Caco-2 (cell line): Measurements from ENCODE around the gene AMBRA1. TPM values are rescaled to one million over a fixed set of nuclear protein-coding genes. Genes with fewer than 3 reads are reported as not detected.

Source experiments
- BruUV-seq: library from RNA; stranded (reverse); fragments of 400-500 nt; replicated peaks from 2 replicates; lab custom pipeline; 2021; lab: Mats Ljungman, UMichigan
- CTCF ChIA-PET: fragments of 300-600 bp; sonication (Branson Sonifier 250); formaldehyde crosslinking; loops from one replicate; lab custom pipeline; 2022; ENCODE audit warnings: antibody characterized with exemption; lab: Charles Lee
- POLR2A ChIA-PET: fragments of 300-600 bp; sonication (Branson Sonifier 250); formaldehyde crosslinking; loops from one replicate; lab custom pipeline; 2022; ENCODE audit warnings: antibody characterized with exemption; lab: Charles Lee
- DNase-seq, 2 experiments: peaks; one replicate each; pipeline versions ENCODE4 v3.0.0 to v3.0.0-alpha.2; 2020 to 2022
- H3K27me3 ChIP-seq: replicated peaks from 2 replicates; pipeline ENCODE4 v1.6.0; 2011; ENCODE audit warnings: low read length; ENCODE audit not compliant: control insufficient read depth, insufficient read depth
- H3K36me3 ChIP-seq: 2 replicates; pipeline ENCODE4 v1.5.1; 2011; ENCODE audit warnings: low read length; ENCODE audit not compliant: control insufficient read depth, insufficient read depth
- H3K4me1 ChIP-seq: fragments of 250-450 bp; sonication (Bioruptor Pico); 2 replicates; pipeline ENCODE4 v1.5.1; 2020; ENCODE audit warnings: mild to moderate bottlenecking
- H3K4me3 ChIP-seq: 2 replicates; pipeline ENCODE4 v1.5.1; 2011; ENCODE audit warnings: low read depth, mild to moderate bottlenecking, control low read depth, low read length
- H3K9me3 ChIP-seq: fragments of 250-450 bp; sonication (Bioruptor Pico); 2 replicates; pipeline ENCODE4 v1.5.1; 2020; ENCODE audit warnings: mild to moderate bottlenecking, moderate library complexity
- H3K27ac Mint-ChIP-seq: one replicate; pipeline ENCODE4 v1.8.0; 2022; ENCODE audit warnings: mixed read lengths; ENCODE audit not compliant: unreplicated experiment
- H3K27me3 Mint-ChIP-seq: one replicate; pipeline ENCODE4 v1.8.0; 2022; ENCODE audit warnings: mixed read lengths; ENCODE audit not compliant: insufficient read depth, unreplicated experiment
- H3K36me3 Mint-ChIP-seq: one replicate; pipeline ENCODE4 v1.8.0; 2022; ENCODE audit warnings: mild to moderate bottlenecking, mixed read lengths; ENCODE audit not compliant: insufficient read depth, unreplicated experiment
- H3K4me1 Mint-ChIP-seq: one replicate; pipeline ENCODE4 v1.8.0; 2022; ENCODE audit warnings: low read depth, mixed read lengths; ENCODE audit not compliant: unreplicated experiment
- H3K4me3 Mint-ChIP-seq: one replicate; pipeline ENCODE4 v1.8.0; 2022; ENCODE audit warnings: mild to moderate bottlenecking, moderate library complexity, mixed read lengths; ENCODE audit not compliant: unreplicated experiment
- H3K9me3 Mint-ChIP-seq: one replicate; pipeline ENCODE4 v1.8.0; 2022; ENCODE audit warnings: mixed read lengths; ENCODE audit not compliant: unreplicated experiment
- intact Hi-C: fragments of 100-400 bp; cut with micrococcal nuclease; formaldehyde crosslinking; loops from one replicate; pipeline ENCODE4 v1.10.0; 2022; ENCODE audit not compliant: unreplicated experiment
- total RNA-seq: library from RNA; stranded (reverse); gene quantifications from 2 replicates; pipeline ENCODE4 v1.2.3, GENCODE V29; 2022
- TF ChIP-seq, protein P1 (sequence below), 2 experiments: fragments of 200-600 bp in 1 of 2; IDR thresholded peaks; 1 replicate in 1 of 2; 2 replicates in 1 of 2; pipeline versions ENCODE4 v1.5.1 to v1.8.0; 2011 to 2022; ENCODE audit warnings: antibody characterized with exemption in 1 of 2, control low read depth in 1 of 2, inconsistent platforms in 1 of 2, low read depth in 1 of 2, low read length in 1 of 2, mild to moderate bottlenecking in 1 of 2, moderate library complexity in 1 of 2; ENCODE audit not compliant: insufficient read depth in 1 of 2, severe bottlenecking in 1 of 2, unreplicated experiment in 1 of 2

The AMBRA1 gene
- total RNA-seq, 1 experiment from 2014 or later = 48.1 TPM

DNA sequence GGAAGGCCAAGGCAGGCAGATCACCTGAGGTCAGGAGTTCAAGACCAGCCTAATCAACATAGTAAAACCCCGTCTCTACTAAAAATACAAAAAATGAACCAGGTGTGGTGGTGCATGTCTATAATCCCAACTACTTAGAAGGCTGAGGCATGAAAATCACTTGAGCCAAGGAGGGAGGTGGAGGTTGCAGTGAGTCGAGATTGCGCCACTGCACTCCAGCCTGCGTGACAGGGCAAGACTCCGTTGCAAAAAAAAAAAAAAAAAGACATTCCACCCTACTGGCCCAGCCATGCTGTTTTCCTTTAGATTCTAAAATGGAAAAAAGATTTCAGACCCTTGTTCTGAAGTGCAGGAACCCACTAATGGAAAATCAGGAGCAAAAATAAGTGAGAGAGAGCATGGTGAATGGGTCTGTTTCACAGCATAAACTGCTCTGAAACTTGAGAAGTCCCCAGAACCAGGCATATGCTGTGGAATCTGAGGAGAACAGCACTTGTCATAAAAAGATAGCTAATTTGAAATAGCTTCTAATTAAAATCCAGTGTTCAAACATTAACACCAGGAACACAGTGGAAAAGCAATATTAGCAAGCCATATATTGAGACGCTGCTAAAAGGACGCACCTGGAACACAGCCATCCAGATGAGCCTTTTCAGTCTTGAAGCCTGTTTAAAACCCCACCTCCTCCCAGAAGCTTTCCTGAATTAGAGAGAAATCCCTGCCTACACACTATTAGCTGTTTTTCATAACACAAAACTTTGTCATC lies 136.0 kb downstream of the AMBRA1 start:
- intact Hi-C loops = no loop called here
- Mint-ChIP-seq H3K36me3 (peaks cover 15% of the 10 kb centered on the region), H3K27ac (no peak overlapping the region), H3K9me3 (no peaks in the 10 kb centered on the region), H3K4me1 (peaks cover 4% of the 10 kb centered on the region), H3K27me3 (no peaks in the 10 kb centered on the region), H3K4me3 (no peak overlapping the region)
- peaks cover 10% of the 10 kb centered on the region; the same call in 1 of the 2 replicates for H3K4me1 ChIP-seq
- DNase-seq = no peak
- ChIA-PET POLR2A (no interaction called here), CTCF (interaction anchor here (1.0 to 1.1 kb wide), 2 partner anchors 32 to 66 kb away, joined by 3 to 4 read pairs; partner anchors contain the start of gene CHRM4)
- H3K4me3 ChIP-seq = no peak overlapping the region
- H3K9me3 ChIP-seq = no peaks in the 10 kb centered on the region
- BruUV-seq = no TSS peak
- TF ChIP-seq, protein P1, sequence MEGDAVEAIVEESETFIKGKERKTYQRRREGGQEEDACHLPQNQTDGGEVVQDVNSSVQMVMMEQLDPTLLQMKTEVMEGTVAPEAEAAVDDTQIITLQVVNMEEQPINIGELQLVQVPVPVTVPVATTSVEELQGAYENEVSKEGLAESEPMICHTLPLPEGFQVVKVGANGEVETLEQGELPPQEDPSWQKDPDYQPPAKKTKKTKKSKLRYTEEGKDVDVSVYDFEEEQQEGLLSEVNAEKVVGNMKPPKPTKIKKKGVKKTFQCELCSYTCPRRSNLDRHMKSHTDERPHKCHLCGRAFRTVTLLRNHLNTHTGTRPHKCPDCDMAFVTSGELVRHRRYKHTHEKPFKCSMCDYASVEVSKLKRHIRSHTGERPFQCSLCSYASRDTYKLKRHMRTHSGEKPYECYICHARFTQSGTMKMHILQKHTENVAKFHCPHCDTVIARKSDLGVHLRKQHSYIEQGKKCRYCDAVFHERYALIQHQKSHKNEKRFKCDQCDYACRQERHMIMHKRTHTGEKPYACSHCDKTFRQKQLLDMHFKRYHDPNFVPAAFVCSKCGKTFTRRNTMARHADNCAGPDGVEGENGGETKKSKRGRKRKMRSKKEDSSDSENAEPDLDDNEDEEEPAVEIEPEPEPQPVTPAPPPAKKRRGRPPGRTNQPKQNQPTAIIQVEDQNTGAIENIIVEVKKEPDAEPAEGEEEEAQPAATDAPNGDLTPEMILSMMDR (IDR thresholded peaks at IDR 0.05; ENCODE audit: insufficient read depth in 1 of 2, low read depth in 1 of 2, low read length in 1 of 2, severe bottlenecking in 1 of 2, unreplicated experiment in 1 of 2) = no peak
- H3K27me3 ChIP-seq = no peaks in the 10 kb centered on the region
- no peaks in the 10 kb centered on the region for H3K36me3 ChIP-seq

DNA sequence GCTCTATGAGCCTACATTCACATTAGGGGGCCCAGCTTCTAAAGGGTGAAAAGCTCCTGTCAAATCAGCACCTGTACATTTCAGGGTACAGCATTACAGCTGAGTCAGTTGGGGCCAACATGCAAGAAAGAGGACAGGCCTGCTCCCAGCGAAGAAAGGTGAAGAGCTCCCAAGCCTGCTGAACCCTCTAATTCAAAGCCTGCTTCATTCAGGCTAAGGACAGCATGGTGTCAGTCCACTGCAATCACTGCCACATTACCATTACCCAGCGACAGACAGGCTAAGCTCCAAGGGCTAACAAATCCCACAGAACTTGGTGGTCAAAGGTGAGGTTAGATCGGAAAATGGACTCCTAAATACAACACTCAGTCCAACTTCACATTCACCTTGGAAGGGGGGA lies 136.8 kb downstream of the AMBRA1 start:
- Histone ChIP-seq H3K36me3 (no peaks in the 10 kb centered on the region), H3K4me3 (no peak overlapping the region), H3K4me1 (peaks cover 9% of the 10 kb centered on the region; the same call in 1 of the 2 replicates), H3K27me3 (no peaks in the 10 kb centered on the region), H3K9me3 (no peaks in the 10 kb centered on the region)
- DNase-seq = no peak
- peaks cover 6% of the 10 kb centered on the region for H3K4me1 Mint-ChIP-seq
- intact Hi-C loops = no loop called here
- H3K27ac Mint-ChIP-seq = no peak overlapping the region
- ChIA-PET CTCF (no interaction called here), POLR2A (no interaction called here)
- H3K27me3 Mint-ChIP-seq = no peaks in the 10 kb centered on the region
- no peaks in the 10 kb centered on the region for H3K9me3 Mint-ChIP-seq
- BruUV-seq = no TSS peak
- no peak overlapping the region for H3K4me3 Mint-ChIP-seq
- TF ChIP-seq, protein P1 (IDR thresholded peaks at IDR 0.05; ENCODE audit: insufficient read depth in 1 of 2, low read depth in 1 of 2, low read length in 1 of 2, severe bottlenecking in 1 of 2, unreplicated experiment in 1 of 2) = no peak
- H3K36me3 Mint-ChIP-seq = peaks cover 15% of the 10 kb centered on the region

DNA sequence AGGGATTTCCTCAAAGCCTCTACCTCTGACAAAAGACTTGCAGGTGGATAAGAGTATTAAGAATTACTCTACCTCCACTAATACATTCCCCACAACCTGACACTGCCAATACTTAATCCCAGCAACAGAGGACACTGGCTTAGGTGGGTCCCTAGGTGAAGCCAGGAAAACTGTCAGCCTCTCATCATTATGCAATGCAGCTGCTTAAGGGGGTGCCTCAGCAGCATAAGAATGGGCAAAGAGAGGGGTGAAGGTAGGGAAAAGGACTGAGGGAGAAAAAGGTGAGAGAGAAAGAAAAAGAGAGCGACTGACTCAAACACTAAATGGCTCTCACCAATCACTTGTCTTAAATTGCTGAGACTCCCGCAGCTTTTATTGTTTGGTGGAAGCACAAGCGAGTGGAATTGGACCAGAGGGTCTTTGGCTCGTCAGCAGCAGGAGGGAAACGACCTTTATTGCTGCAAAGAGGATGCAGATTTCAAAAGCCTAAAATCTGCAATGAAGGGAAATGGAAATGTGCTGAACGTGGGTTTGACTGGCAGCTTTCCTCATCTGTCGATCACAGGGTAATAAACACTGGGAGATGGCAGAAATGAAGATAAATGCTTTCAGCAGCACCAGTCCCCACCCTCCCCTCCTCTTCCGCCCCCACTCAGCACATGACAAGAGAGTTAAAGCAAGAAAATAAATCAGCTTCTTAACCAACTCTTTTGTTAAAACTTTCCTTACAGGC lies 137.4 kb downstream of the AMBRA1 start:
- H3K27me3 Mint-ChIP-seq = no peaks in the 10 kb centered on the region
- no peak overlapping the region for H3K4me3 Mint-ChIP-seq
- CTCF ChIA-PET = no interaction called here
- H3K36me3 Mint-ChIP-seq = peaks cover 15% of the 10 kb centered on the region
- no peak overlapping the region for H3K4me3 ChIP-seq
- H3K9me3 ChIP-seq = no peaks in the 10 kb centered on the region
- H3K4me1 ChIP-seq = peaks cover 3% of the 10 kb centered on the region; the same call in 1 of the 2 replicates
- H3K36me3 ChIP-seq = no peaks in the 10 kb centered on the region
- no TSS peak for BruUV-seq
- no peak for DNase-seq
- H3K27ac Mint-ChIP-seq = no peak overlapping the region
- intact Hi-C loops = no loop called here
- peaks cover 6% of the 10 kb centered on the region for H3K4me1 Mint-ChIP-seq
- TF ChIP-seq, protein P1 (IDR thresholded peaks at IDR 0.05; ENCODE audit: insufficient read depth in 1 of 2, low read depth in 1 of 2, low read length in 1 of 2, severe bottlenecking in 1 of 2, unreplicated experiment in 1 of 2) = no peak
- POLR2A ChIA-PET = no interaction called here
- no peaks in the 10 kb centered on the region for H3K9me3 Mint-ChIP-seq
- no peaks in the 10 kb centered on the region for H3K27me3 ChIP-seq
